ENCODE data around the gene BANK1.
A peak's percentile ranks its signal among the peaks of the same experiment; 100 is the strongest.

BANK1 gene

GRCh38 chr4:101790521-101791181 lies at the start of gene BANK1:
Gene BANK1, plus strand, starts transcription at chr4:101790730. Its CDS starts 151 bp downstream, at chr4:101790881.
- DNase-seq (ENCODE audit: low read depth) = peak; percentile 5

GRCh38 chr4:101753721-101754120 lies 36.8 kb upstream of the BANK1 start:
- no peak for DNase-seq (ENCODE audit: low read depth)

- no peak for DNase-seq (ENCODE audit: low read depth)
These were observed 34.3 kb upstream of the BANK1 start for GRCh38 chr4:101756181-101756580.

- no peak for DNase-seq (ENCODE audit: low read depth)
These were observed 29.1 kb upstream of the BANK1 start for GRCh38 chr4:101761405-101761804.

- DNase-seq (ENCODE audit: low read depth) = no peak
These were observed 28.5 kb upstream of the BANK1 start for GRCh38 chr4:101762025-101762424.

- no peak for DNase-seq (ENCODE audit: low read depth)
These were observed 28.0 kb upstream of the BANK1 start for GRCh38 chr4:101762534-101762933.

- no peak for DNase-seq (ENCODE audit: low read depth)
These were observed 27.0 kb upstream of the BANK1 start for GRCh38 chr4:101763576-101763975.

- DNase-seq (ENCODE audit: low read depth) = no peak
These were observed 15.7 kb upstream of the BANK1 start for GRCh38 chr4:101774807-101775206.

- DNase-seq (ENCODE audit: low read depth) = no peak
These were observed 13.1 kb upstream of the BANK1 start for GRCh38 chr4:101777431-101777830.

GRCh38 chr4:101780284-101780683 lies 10.2 kb upstream of the BANK1 start:
- DNase-seq (ENCODE audit: low read depth) = no peak

- no peak for DNase-seq (ENCODE audit: low read depth)
These were observed 8.0 kb upstream of the BANK1 start for GRCh38 chr4:101782546-101782945.

GRCh38 chr4:101784957-101785356 lies 5.6 kb upstream of the BANK1 start:
- no peak for DNase-seq (ENCODE audit: low read depth)

GRCh38 chr4:101785486-101785885 lies 5.0 kb upstream of the BANK1 start:
- DNase-seq (ENCODE audit: low read depth) = no peak

- no peak for DNase-seq (ENCODE audit: low read depth)
These were observed 2.7 kb upstream of the BANK1 start for GRCh38 chr4:101787701-101788316.

- no peak for DNase-seq (ENCODE audit: low read depth)
These were observed 640 bp downstream of the BANK1 start for GRCh38 chr4:101791182-101791558.

GRCh38 chr4:101792056-101792590 lies 1.6 kb downstream of the BANK1 start:
- DNase-seq (ENCODE audit: low read depth) = no peak

- no peak for DNase-seq (ENCODE audit: low read depth)
These were observed 2.9 kb downstream of the BANK1 start for GRCh38 chr4:101793397-101793796.

- DNase-seq (ENCODE audit: low read depth) = no peak
These were observed 4.3 kb downstream of the BANK1 start for GRCh38 chr4:101794806-101795205.

GRCh38 chr4:101795704-101796103 lies 5.2 kb downstream of the BANK1 start:
- DNase-seq (ENCODE audit: low read depth) = no peak

GRCh38 chr4:101801958-101802357 lies 11.4 kb downstream of the BANK1 start:
- DNase-seq (ENCODE audit: low read depth) = no peak

- no peak for DNase-seq (ENCODE audit: low read depth)
These were observed 16.4 kb downstream of the BANK1 start for GRCh38 chr4:101806914-101807313.

- DNase-seq (ENCODE audit: low read depth) = no peak
These were observed 16.8 kb downstream of the BANK1 start for GRCh38 chr4:101807351-101807750.

- no peak for DNase-seq (ENCODE audit: low read depth)
These were observed 23.1 kb downstream of the BANK1 start for GRCh38 chr4:101813604-101814003.

- no peak for DNase-seq (ENCODE audit: low read depth)
These were observed 27.8 kb downstream of the BANK1 start for GRCh38 chr4:101818362-101818761.

Measured in stimulated activated CD8-positive, alpha-beta memory T cell treated with anti-CD3 and anti-CD28 coated beads, Interleukin-4, amount 100 ng/mL, for 24 hours (primary cell).